Measurements from ENCODE around the gene AUH.
"Not testable (repeated sequence)": the region's sequence is repeated elsewhere in the genome, so short reads cannot be mapped to it uniquely, and the experiment has no call there.

Gene AUH

DNA sequence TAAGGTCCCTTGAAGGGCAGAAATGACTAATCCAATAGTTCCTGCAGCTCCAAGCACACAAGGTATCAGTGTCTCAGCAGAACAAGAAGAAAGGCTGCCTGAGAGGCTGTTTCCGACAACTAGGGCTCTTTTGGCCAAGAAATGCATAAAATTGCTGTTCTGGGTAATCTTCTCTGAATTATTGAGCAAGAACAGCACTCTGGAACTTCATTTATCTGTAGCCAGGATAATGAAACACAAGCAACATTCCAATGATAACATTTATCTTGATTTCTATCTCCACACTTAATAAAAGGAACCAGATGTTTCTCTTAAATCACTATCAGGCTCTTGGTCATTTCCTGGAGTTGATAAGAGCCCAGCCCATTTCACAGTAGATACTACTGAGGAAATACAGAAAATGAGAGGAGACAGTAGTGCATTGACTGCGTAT lies 17.0 kb upstream of the AUH start:
- no peak for DNase-seq (ENCODE audit: low spot score)

DNA sequence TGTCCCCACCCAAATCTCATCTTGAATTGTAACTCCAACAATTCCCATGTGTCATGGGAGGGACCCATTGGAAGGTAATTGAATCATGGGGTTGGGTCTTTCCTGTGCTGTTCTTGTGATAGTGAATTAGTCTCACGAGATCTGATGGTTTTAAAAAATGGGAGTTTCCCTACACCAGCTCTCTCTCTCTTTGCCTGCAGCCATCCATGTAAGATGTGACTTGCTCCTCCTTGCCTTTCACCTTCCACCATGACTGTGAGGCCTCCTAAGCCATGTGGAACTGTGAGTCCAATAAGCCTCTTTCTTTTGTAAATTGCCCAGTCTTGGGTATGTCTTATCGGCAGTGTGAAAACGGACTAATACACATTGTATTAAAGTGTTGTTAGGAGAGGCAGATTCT lies 16.3 kb upstream of the AUH start:
- DNase-seq (ENCODE audit: low spot score), result not testable (repeated sequence)

GRCh38 chr9:91376239-91376638 lies 14.5 kb upstream of the AUH start:
- DNase-seq (ENCODE audit: low spot score), result no peak

DNA sequence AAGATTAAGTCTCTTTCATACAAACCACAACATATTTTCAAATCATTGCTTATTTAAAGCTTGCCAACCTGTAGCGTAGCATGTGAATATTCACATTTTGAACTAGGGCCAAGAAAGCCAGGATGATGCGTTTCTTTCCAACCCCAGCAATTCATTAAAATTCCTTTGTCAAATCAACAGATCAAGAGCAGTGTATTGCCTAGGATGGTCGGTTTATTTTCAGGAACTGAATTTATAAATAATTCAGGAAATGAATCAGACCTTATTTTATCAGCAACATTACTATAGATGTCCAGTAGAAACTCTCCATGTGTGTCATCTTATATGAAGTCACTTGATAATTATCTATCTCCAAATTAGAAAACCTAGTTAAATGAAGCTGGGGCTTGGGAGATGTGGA lies 13.2 kb upstream of the AUH start:
- DNase-seq (ENCODE audit: low spot score), result no peak

- DNase-seq (ENCODE audit: low spot score), result no peak
Observed at GRCh38 chr9:91371894-91372293, 10.2 kb upstream of the AUH start.

DNA sequence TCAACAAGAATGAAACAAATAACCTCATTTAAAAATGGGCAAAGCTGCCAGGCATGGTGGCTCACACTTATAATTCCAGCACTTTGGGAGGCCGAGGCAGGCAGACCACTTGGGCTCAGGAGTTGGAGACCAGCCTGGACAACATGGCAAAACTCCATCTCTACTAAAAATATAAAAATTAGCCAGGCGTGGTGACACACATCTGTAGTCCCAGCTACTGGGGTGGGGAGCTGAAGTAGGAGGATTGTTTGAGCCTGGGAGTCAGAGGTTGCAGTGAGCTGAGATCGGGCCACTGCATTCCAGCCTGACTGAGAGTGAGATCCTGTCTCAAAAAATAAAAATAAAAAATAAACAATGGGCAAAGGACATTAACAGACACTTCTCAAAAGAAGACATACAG lies 8.3 kb upstream of the AUH start:
- not testable (repeated sequence) for DNase-seq (ENCODE audit: low spot score)

- DNase-seq (ENCODE audit: low spot score), result no peak
Observed at GRCh38 chr9:91364702-91365101, 3.0 kb upstream of the AUH start.

- DNase-seq (ENCODE audit: low spot score), result no peak
Observed at GRCh38 chr9:91364005-91364404, 2.3 kb upstream of the AUH start.

- no peak for DNase-seq (ENCODE audit: low spot score)
Observed at GRCh38 chr9:91362051-91362611, 413 bp upstream of the AUH start.

GRCh38 chr9:91360551-91361290 lies 997 bp downstream of the AUH start:
- DNase-seq (ENCODE audit: low spot score), result no peak

- DNase-seq (ENCODE audit: low spot score), result no peak
Observed at GRCh38 chr9:91359734-91360470, 1.8 kb downstream of the AUH start.

GRCh38 chr9:91359083-91359482 lies 2.6 kb downstream of the AUH start:
- DNase-seq (ENCODE audit: low spot score), result no peak

DNA sequence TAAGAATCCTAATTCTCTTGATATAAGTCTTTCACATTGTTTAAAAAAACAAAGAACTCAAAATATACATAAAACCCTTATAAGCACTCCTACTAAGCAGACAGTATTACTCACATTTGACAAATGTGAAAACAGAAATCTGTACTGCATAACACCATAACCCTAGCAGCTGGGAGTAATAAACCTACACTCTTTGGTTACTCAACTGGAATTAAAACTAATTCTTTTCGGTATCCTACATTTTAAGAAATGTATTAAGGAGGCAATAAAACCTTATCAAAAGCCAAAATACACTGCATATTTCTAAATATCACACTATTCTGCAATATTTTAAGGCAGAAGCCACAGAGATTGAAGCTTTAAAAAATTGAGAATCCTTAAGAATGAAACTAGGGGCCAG lies 6.8 kb downstream of the AUH start:
- no peak for DNase-seq (ENCODE audit: low spot score)

GRCh38 chr9:91349115-91349555 lies 12.6 kb downstream of the AUH start:
- DNase-seq (ENCODE audit: low spot score), result no peak

DNA sequence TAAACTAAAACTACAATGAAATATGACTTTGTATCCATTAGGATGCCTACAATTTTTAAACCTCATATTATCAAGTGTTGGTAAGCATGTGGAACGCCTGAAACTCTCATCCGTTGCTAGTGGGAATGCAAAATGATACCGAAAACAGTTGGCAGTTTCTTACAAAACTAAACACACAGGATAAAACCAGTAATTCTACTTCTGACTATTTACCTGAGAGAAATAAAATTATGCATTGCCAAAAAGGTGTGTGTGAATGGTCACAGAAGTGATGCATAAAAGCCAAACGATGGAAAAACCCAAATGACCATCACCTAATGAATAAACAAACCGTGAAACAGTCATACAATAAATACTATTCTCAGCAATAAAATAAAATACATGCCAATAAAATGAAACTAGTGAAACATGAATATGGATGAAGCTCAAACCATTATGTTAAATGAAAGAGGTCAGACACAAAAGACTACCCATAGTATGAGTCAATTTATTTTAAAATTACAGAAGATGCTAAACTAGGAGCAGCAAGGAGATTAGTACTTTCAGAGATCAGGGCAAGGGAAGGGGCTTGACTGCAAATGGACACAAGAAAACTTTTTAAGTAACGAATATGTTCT lies 13.4 kb downstream of the AUH start:
- no peak for DNase-seq (ENCODE audit: low spot score)

DNA sequence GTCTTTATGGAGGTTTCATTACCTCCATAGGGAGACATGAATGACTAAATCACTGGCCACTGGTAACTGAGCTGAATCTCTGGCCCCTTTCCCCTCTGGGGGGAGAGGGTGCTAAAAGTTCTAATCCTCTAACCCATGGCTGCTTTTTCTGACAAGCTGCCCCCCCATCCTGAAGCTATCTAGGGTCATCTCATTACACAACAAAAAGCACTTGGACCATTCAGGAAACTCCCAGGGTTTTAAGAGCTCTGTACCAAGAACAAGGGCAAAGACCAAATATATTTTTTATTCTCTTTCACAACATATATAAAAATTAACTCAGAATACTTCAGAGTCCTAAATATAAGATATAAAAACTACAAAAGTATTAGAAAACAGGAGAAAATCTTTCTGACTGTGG lies 14.3 kb downstream of the AUH start:
- DNase-seq (ENCODE audit: low spot score), result no peak

DNA sequence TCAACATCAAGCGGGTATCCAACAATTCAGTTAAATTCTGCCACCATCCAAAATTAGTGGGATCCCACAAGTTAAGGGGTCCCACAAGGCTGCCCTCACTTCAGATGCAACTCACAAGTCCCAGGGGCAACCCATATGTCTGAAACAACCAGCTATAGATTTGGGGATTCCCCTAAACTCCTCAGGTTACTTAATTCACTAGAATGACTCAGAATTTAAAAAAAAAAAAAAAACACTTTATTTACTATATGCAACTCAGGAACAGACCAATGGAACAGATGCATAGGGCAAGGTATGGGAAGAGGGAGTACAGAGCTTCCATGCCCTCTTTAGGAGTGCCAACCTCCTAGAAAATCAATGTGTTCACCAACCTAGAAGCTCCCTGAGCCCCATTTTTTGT lies 15.1 kb downstream of the AUH start:
- no peak for DNase-seq (ENCODE audit: low spot score)

- no peak for DNase-seq (ENCODE audit: low spot score)
Observed at GRCh38 chr9:91345978-91346377, 15.7 kb downstream of the AUH start.

GRCh38 chr9:91342575-91342974 lies 19.1 kb downstream of the AUH start:
- DNase-seq (ENCODE audit: low spot score), result no peak

DNA sequence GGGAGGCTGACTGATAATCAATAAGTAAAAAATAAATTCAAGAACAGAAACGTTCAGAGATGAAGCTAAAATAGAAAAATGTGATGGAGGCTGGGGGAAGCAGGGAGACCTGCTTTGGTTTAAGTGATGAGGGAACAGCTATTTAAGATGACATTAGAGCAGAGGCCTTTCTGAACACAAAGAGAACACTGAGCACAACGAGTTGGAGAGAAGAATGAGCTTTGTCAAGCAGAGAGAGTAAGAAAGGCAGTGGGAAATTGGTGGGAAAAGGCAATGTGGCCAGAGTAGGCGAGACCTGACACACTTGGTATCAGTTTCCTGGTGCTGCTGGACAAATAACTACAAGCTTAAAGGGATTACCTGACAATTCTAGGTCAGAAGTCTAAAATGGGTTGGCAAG lies 20.0 kb downstream of the AUH start:
- no peak for DNase-seq (ENCODE audit: low spot score)

DNA sequence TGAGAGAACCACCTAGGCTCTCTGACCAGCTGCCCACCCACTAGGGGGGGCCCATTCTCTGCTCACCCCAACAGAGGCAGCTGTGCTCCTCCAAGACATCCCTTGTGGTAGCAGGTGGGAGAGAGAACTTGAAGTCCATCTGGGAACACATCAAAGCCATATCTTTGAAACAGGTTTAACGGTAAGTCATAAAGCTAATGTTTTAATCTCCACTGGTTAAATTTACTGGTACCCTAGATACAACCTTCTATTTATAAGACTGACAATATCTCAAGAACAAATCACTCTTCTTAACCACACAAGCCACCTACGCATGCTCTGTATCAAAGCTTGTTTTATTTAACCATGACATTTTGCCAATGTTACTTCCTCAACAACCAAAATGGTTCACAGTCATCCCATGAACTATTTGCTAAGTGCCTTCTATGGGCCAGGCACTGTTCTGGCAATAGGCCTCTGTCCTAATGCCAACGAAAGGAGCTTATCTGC lies 20.4 kb downstream of the AUH start:
- DNase-seq (ENCODE audit: low spot score), result no peak

- DNase-seq (ENCODE audit: low spot score), result no peak
Observed at GRCh38 chr9:91340395-91340967, 21.2 kb downstream of the AUH start.

Data from CD4-positive, alpha-beta T cell treated with Interleukin-15 for 4 hours (primary cell).